Brain microvascular endothelial cell (primary cell): ENCODE measurements around the gene ALK.

ENCODE experiments used
- DNase-seq: peaks from one replicate; pipeline ENCODE4 v3.0.0-alpha.2; 2020
- H3K27ac ChIP-seq: fragments of 250-450 bp; sonication (Bioruptor Pico); 2 replicates; pipeline ENCODE4 v1.5.1; 2020; ENCODE audit warnings: mild to moderate bottlenecking, moderate library complexity
- H3K27me3 ChIP-seq: fragments of 250-450 bp; sonication (Bioruptor Pico); replicated peaks from 2 replicates; pipeline ENCODE4 v1.5.1; 2020; ENCODE audit warnings: mild to moderate bottlenecking
- H3K36me3 ChIP-seq: fragments of 250-450 bp; sonication (Bioruptor Pico); replicated peaks from 2 replicates; pipeline ENCODE4 v1.5.1; 2020; ENCODE audit warnings: mild to moderate bottlenecking
- H3K4me3 ChIP-seq: 2 replicates; pipeline ENCODE4 v1.5.1; 2011; ENCODE audit warnings: low read depth, mild to moderate bottlenecking, control low read depth, low read length, moderate library complexity
- CTCF ChIP-seq: IDR thresholded peaks from 2 replicates; pipeline ENCODE4 v1.5.1; 2011; ENCODE audit warnings: low read depth, mild to moderate bottlenecking, moderate library complexity, low read length, control low read depth, inconsistent platforms; ENCODE audit errors: missing control alignments
- in situ Hi-C: cut with HindIII; loops from 2 replicates; pipeline ENCODE4 v1.10.0; 2017; ENCODE audit warnings: low sequenced_read_pairs, low pct_ligation_motif_present

The ALK gene

DNA sequence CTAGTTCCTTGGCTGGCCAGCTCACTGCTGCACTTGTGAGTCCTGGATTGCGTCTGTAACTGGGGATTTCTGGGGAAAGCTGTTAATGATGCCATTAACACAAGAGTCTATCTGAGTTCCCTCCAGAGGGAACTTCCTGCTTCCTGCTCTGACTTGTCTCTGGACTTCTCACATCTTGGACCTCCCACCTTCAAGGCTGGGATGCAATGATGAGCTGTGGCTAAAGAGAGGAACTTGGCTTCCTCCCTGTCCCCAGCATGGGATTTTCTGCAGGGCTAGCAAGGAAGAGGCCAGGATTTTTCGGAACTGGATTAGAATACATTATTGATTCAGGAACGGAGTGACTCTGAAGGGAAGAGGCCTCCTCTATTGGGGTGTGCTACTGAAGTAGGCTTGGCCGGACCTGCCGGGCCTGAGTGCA, 650.7 kb downstream of the ALK start:
- Histone ChIP-seq H3K27me3 (peaks cover 2% of the 10 kb centered on the region), H3K27ac (no peak overlapping the region), H3K4me3 (no peak overlapping the region), H3K36me3 (no peaks in the 10 kb centered on the region)
- no peak for DNase-seq
- in situ Hi-C loops, result no loop called here
- no peak for TF ChIP-seq CTCF

DNA sequence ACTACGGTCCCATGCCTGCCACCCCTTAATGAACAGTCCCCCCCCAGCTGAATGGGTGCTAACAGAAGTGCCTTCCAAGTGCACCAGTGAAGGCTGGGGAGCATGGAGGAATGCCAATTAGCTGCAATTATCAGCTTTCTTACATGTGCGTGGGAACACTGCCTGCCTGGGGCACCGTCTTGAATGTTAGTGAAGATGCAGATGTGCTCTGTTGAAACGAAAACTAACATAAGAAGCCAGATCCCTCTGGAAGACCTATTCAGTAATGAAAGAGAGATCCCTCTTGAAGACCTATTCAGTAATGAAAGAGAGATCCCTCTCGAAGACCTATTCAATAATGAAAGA, 651.6 kb downstream of the ALK start:
- TF ChIP-seq CTCF, result no peak
- in situ Hi-C loops, result no loop called here
- no peaks in the 10 kb centered on the region for H3K27me3 ChIP-seq
- no peak overlapping the region for H3K4me3 ChIP-seq
- H3K36me3 ChIP-seq, result no peaks in the 10 kb centered on the region
- H3K27ac ChIP-seq, result no peak overlapping the region
- DNase-seq, result no peak

GRCh38 chr2:29269095-29269764, 652.2 kb downstream of the ALK start:
- Histone ChIP-seq H3K27me3 (no peaks in the 10 kb centered on the region), H3K4me3 (no peak overlapping the region), H3K27ac (no peak overlapping the region), H3K36me3 (no peaks in the 10 kb centered on the region)
- no peak for TF ChIP-seq CTCF
- in situ Hi-C loops, result no loop called here
- DNase-seq, result no peak

DNA sequence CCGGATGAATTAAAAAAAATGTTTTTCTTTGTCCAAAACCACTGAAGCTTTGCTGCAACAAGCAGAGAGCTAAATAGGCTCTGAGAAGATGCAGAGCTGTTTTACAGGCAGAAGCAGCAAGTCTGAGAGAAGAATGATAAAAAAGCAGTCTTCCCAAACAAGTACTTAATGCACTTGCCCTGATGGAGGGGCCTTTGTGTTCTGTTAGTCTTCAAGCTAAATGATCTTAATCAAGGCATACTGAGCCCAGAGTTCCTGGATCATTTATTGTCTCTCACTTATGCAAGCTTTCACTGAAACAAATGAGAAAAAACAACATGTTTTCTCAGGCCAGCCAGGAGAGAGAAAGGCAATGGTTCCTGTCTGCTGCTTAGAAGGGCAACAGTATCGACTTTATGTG, 653.7 kb downstream of the ALK start:
- in situ Hi-C loops, result no loop called here
- TF ChIP-seq CTCF, result no peak

DNA sequence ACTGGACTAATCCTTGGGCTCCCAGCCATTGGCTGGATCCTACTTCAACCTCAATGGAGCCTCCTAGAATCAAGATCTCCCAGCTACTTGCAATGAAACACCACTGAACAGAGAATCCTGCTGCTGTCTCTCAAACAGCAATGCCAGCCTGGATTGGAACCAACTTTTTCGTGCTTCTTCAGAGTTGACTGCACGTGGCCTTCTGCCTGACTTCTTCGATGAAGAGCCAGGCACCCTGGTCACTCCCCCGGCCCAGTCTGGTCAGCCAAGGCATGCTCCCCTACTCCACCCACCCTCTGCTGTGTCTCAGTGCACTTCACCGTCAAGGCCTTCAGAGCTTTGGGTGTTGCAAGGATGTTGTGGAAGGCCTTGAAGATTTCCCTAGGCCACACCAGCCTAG, 657.5 kb downstream of the ALK start:
- TF ChIP-seq CTCF, result no peak
- Histone ChIP-seq H3K27ac (no peak overlapping the region), H3K36me3 (no peaks in the 10 kb centered on the region), H3K27me3 (no peaks in the 10 kb centered on the region), H3K4me3 (no peak overlapping the region)
- DNase-seq, result no peak
- in situ Hi-C loops, result no loop called here

More for the DNA sequence above, 653.7 kb downstream of the ALK start:
- Histone ChIP-seq H3K27ac (no peak overlapping the region), H3K27me3 (no peaks in the 10 kb centered on the region), H3K4me3 (no peak overlapping the region), H3K36me3 (no peaks in the 10 kb centered on the region)
- no peak for DNase-seq

- Histone ChIP-seq H3K4me3 (no peak overlapping the region), H3K27me3 (no peaks in the 10 kb centered on the region), H3K27ac (no peak overlapping the region), H3K36me3 (no peaks in the 10 kb centered on the region)
- TF ChIP-seq CTCF, result no peak
- no peak for DNase-seq
- in situ Hi-C loops, result no loop called here
These were observed 658.6 kb downstream of the ALK start for GRCh38 chr2:29262681-29263260.
